Astrocyte of the cerebellum (primary cell): ENCODE data around the gene GNG14.

Experiments used
- DNase-seq: peaks from one replicate; pipeline ENCODE4 v3.0.0-alpha.2; 2011; ENCODE audit warnings: low read depth
- H3K4me3 ChIP-seq: 2 replicates; pipeline ENCODE4 v1.5.1; 2011; ENCODE audit warnings: mild to moderate bottlenecking, low read depth, low read length, moderate library complexity
- in situ Hi-C: cut with HindIII; loops from 2 replicates; pipeline ENCODE4 v1.10.0; 2017; ENCODE audit warnings: low sequenced_read_pairs
- TF ChIP-seq, protein P1 (sequence below): IDR thresholded peaks from 2 replicates; pipeline ENCODE4 v1.5.1; 2012; ENCODE audit warnings: low read length, low read depth, moderate library complexity, mild to moderate bottlenecking; ENCODE audit errors: missing control alignments

Gene GNG14

DNA sequence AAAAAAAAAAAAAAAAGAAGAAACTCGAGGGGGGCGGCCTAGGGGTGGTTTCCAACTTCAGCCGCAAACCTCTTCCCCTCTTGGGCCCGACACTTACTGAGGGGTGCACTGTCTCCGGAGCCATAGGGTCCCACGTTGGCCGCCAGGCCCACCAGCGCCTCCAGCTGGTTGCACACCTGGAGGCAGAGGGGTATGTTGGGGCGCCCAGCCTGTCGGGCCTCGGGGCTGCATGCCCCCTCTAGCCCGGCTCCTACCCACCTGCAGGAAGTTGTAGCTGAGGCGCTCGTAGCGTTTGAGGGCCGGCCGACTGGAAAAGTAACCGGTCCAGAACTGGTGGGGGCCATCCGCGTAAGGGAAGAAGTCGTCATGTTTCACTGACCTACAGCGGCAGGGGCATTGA, 29.8 kb upstream of the GNG14 start:
- TF ChIP-seq, protein P1, sequence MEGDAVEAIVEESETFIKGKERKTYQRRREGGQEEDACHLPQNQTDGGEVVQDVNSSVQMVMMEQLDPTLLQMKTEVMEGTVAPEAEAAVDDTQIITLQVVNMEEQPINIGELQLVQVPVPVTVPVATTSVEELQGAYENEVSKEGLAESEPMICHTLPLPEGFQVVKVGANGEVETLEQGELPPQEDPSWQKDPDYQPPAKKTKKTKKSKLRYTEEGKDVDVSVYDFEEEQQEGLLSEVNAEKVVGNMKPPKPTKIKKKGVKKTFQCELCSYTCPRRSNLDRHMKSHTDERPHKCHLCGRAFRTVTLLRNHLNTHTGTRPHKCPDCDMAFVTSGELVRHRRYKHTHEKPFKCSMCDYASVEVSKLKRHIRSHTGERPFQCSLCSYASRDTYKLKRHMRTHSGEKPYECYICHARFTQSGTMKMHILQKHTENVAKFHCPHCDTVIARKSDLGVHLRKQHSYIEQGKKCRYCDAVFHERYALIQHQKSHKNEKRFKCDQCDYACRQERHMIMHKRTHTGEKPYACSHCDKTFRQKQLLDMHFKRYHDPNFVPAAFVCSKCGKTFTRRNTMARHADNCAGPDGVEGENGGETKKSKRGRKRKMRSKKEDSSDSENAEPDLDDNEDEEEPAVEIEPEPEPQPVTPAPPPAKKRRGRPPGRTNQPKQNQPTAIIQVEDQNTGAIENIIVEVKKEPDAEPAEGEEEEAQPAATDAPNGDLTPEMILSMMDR, result no peak
- in situ Hi-C loops, result no loop called here
- no peak overlapping the region for H3K4me3 ChIP-seq
- DNase-seq, result no peak

DNA sequence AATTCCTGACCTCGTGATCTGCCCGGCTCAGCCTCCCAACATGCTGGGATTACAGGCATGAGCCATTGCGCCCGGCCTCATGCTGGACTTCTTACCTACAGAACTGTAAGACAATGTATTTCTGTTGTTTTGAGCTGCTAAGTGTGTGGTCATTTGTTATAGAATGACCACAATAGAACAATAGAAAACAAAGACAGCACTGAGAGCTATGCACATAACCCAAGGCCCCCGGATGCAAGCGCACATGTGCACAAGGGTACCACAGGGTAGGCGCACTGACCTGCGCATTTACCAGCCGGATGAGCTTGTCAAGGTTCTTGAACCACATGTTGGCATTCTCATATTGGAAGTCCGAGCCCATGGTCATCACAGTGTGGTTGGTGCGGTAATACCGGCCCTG, 26.8 kb upstream of the GNG14 start:
- TF ChIP-seq, protein P1, result no peak
- no peak overlapping the region for H3K4me3 ChIP-seq
- in situ Hi-C loops, result no loop called here
- no peak for DNase-seq

DNA sequence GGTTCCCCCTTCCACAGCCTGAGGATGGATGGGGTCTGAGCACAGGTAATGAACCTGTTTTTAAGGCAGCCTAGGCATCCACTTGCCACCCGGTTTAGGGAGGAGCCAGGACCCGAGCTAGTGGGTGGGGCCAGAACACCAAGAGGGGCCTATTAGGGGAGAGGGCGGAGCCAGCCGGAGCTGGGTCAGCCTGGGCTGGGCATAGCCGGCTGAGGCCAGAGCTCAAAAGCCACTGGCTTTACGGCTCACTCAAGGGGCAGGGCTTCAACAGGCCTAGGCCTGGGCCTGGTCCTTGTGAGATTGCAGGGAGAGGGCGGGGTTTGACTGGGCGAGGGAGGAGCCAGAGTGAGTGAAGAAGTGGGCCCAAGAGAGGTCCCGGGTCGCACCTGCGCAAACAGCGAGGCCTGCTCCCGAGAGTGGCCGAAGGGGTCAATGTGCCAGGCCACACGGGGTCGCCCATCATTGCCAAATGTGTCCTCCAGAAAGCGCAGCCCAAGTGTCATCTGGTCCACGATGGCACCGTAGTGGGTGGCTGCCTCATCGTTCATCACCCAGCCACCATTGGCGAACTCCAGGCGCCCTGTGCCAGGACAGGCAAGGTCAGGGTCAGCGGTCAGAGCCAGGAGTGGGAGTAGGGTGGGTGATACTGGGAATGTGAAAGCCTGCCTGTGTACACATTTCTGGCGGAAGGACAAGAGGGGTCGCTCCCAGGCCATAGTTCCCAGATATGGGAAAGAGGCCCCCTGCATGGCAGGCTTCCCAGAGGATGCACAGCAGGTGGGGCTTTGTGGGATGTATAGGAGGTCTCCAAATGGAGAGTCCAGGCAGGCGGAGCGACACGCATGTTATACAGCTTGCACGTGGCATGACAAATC, 23.2 kb upstream of the GNG14 start:
- TF ChIP-seq, protein P1, result no peak
- no peak overlapping the region for H3K4me3 ChIP-seq
- no peak for DNase-seq
- in situ Hi-C loops, result no loop called here

DNA sequence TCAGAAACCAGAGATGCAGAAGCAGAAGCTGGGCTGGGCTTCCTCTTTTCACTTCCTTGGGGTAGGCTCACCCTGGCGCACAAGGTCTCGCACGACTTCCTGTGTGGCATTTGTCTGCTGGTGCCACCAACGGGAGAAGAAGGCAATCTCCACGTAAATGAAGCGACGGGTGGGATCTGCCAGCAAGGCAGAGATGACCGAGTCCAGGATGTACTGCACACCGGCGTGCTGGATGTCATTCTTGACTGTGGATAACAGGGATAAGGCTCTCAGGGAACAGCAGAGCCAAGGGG, 22.6 kb upstream of the GNG14 start:
- no peak overlapping the region for H3K4me3 ChIP-seq
- in situ Hi-C loops, result no loop called here
- DNase-seq, result no peak
- TF ChIP-seq, protein P1, result no peak

DNA sequence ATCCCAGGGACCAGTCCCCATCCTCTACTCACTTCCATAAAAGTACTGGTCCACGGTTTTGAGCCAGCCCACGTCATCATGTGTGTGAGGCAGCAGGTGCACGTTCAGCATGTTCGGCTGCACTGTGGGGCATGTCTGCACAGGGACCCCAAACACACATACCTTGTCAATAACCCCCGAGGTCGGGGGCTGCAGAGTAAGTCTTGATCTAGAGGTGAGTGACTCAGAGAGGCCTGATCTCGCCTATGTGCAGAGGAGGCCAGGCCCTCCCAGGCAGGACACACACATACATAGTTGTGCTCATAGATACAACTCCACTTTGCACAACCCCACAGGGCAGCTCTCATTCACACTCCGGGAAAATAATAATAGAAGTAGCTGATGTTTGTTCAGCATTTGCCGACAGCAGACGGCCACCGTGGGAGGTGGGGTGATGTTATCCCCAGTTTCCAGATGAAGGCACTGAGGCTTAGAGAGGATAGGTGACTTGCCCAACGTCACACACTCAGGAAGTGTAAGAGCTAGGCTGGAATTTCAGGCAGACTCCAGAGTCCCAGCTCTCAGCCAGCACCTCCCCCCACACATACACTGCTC, 22.0 kb upstream of the GNG14 start:
- in situ Hi-C loops, result no loop called here
- TF ChIP-seq, protein P1, result no peak
- H3K4me3 ChIP-seq, result peak overlapping the region; percentile 57
- DNase-seq, result no peak

DNA sequence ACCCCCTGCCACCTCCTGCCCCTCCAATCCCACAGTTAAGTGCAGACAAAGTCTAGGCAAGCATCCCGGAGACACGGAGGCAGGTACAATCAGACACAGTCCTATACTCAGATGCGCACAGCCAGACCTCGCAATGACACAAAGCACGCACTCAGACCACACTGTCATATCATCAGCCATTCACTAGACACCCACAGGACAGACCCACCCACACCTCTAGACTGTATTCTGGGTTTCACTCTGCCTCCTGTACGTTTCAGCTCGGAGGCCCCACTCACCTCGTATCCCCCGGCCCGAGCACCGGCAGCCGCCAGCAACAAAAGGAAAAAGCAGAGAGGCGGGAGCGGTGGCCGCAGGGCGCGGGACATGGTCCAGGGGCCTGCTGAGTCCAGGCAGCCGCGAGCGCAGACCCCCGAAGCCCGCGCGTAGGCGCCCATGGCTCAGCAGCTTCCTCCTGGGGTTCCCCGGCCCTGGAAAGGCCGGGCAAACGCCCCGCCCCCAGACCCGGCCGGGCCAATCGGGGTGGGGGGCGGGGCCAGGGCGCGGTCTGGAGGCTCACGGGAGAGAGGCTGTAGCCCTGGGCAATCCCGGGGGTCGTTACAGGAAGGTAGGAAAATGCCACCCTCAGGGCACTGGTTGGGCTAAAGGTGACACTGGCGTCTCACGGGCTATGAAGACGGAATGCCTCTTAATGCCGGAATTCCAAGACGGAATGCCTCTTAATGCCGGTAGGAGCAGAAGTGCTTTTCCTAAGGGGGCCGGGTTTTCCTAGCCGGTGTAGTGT, 21.3 kb upstream of the GNG14 start, which contains the start of the genes MAN2B1 and WDR83:
MAN2B1 (minus strand) TSS at position 478 of the 784 bp plus-strand sequence; CDS start at position 437, 41 bp downstream.
WDR83 (plus strand) TSS at position 543 of the 784 bp plus-strand sequence. CDS start 2,984 bp downstream, outside the sequence.
- DNase-seq, result peak; percentile 20
- TF ChIP-seq, protein P1, result no peak
- H3K4me3 ChIP-seq, result peak within 1 kb of the TSS; percentile 57
- in situ Hi-C loops, result no loop called here
